GM21576 (cell line): Measurements from ENCODE around the gene NANS.
A peak's percentile ranks its signal among the peaks of the same experiment; 100 is the strongest.
"Not testable (repeated sequence)": the region's sequence is repeated elsewhere in the genome, so short reads cannot be mapped to it uniquely, and the experiment has no call there.

Experiments
- ATAC-seq: cut with Tn5 transposase; IDR thresholded peaks from one replicate; pipeline ENCODE4 v1.9.1; 2021; ENCODE audit warnings: mild to moderate bottlenecking, moderate library complexity; ENCODE audit not compliant: unreplicated experiment

NANS gene

DNA sequence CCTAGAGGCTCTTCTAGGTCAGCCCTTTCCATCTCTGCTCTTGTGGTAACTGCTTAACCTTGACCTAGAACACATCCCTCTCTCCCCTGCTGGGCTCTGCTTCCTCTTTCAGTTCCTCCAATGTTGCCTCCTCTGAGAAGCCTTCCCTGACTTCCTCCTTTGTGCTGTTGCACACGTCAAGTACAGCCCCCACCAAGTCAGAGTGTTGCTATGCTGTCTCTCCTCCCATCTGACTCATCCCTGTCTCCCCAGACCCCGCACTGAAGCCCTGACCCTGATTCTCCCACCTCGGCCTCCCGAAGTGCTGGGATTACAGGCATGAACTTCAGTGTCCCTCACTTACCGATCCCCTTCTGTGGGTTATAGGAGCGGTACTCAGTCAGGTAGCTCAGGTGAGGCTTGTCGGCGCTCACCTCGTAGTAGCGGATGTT lies 72.9 kb downstream of the NANS start:
- peak; percentile 86 for ATAC-seq

GRCh38 chr9:98130060-98130459 lies 73.5 kb downstream of the NANS start:
- not testable (repeated sequence) for ATAC-seq

- ATAC-seq: no peak
Measured at GRCh38 chr9:98130576-98131228, 74.2 kb downstream of the NANS start.

DNA sequence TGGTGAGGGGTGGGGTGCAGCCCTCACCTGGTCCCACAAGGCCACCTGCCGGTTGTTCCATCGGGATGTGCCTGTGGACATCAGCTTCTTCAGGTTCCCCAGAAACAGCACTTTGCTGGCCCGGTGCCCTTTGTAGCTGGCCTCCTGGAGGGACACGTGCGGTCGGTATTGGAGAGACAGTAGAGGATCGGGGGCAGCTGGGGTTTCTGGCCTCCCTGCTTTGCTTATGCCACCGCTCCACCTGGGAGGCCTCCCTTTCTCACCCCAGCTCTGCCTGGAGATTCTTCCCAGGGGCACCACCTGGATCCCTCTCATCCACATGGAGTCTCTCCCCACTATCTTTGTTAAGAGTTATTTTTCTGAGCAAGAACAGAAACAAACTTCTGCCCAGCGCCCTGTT lies 75.6 kb downstream of the NANS start:
- ATAC-seq: no peak
